Tibial nerve (tissue), 4 donors: ENCODE results near the gene CTNS. TPM values are rescaled to one million over a fixed set of nuclear protein-coding genes. Genes with fewer than 3 reads are reported as not detected.

Experiments
- DNase-seq, 2 donors: peaks; one replicate each; pipeline ENCODE4 v3.0.0-alpha.2; 2019; ENCODE audit warnings: low spot score in 2 of 2
- H3K27ac ChIP-seq, 4 donors: fragments of 200-600 bp; sonication (generic) in 3 of 4; one replicate each; pipeline ENCODE4 v1.5.1; 2017 to 2019; ENCODE audit warnings: mild to moderate bottlenecking in 1 of 4
- H3K27me3 ChIP-seq, 2 donors: fragments of 200-600 bp; sonication (generic) in 1 of 2; one replicate each; pipeline versions ENCODE4 v1.5.1 to v1.6.0; 2017 to 2019
- H3K36me3 ChIP-seq, 3 donors: fragments of 200-600 bp; sonication (generic); one replicate each; pipeline ENCODE4 v1.5.1; 2018 to 2019
- H3K4me1 ChIP-seq, 4 donors: fragments of 200-600 bp; sonication (generic) in 3 of 4; one replicate each; pipeline ENCODE4 v1.5.1; 2017 to 2019
- H3K4me3 ChIP-seq, 4 donors: fragments of 200-600 bp; sonication (generic) in 3 of 4; one replicate each; pipeline ENCODE4 v1.5.1; 2017 to 2019; ENCODE audit warnings: mild to moderate bottlenecking in 1 of 4, moderate library complexity in 1 of 4
- H3K9me3 ChIP-seq, 4 donors: fragments of 200-600 bp; sonication (generic) in 3 of 4; one replicate each; pipeline ENCODE4 v1.5.1; 2017 to 2019
- CTCF ChIP-seq, 5 experiments: fragments of 200-600 bp in 3 of 5; fragments of 450-650 bp in 2 of 5; sonication (generic) in 3 of 5; IDR thresholded peaks; one replicate each; pipeline ENCODE4 v1.5.1; 2016 to 2019; ENCODE audit warnings: antibody characterized with exemption in 5 of 5, mild to moderate bottlenecking in 3 of 5, moderate library complexity in 2 of 5
- EP300 ChIP-seq, 2 donors: sonication (generic); formaldehyde crosslinking; IDR thresholded peaks; one replicate each; pipeline ENCODE4 v1.6.1; 2017; ENCODE audit warnings: antibody characterized with exemption in 2 of 2, mild to moderate bottlenecking in 1 of 2
- POLR2A ChIP-seq, 2 donors: fragments of 450-650 bp; IDR thresholded peaks; one replicate each; pipeline ENCODE4 v1.6.1; 2017; ENCODE audit warnings: antibody characterized with exemption in 2 of 2, mild to moderate bottlenecking in 2 of 2, moderate library complexity in 2 of 2
- WGBS, 2 donors: methylation state at CpG; one replicate each; pipeline ENCODE4 v1.1.5; 2018; 5-methylcytosine and 5-hydroxymethylcytosine counted together
- total RNA-seq, 4 donors: library from RNA; depleted of rRNA; stranded (reverse); fragments of >200 nt; gene quantifications; one replicate each; pipeline ENCODE4 v1.1.0, GENCODE V29; 2016

Gene CTNS
- total RNA-seq, 4 donors from 2014 or later = 42.9 to 62.1 (median 50.6) TPM

GRCh38 chr17:3656353-3656752 lies 19.8 kb downstream of the CTNS start:
- 82 to 84% methylated on average over 13 to 15 of the region's 16 CpGs for WGBS, 2 donors
- TF ChIP-seq EP300 (IDR thresholded peaks at IDR 0.05) (no peak), CTCF (IDR thresholded peaks at IDR 0.05) (no peak), POLR2A (IDR thresholded peaks at IDR 0.05) (no peak)
- Histone ChIP-seq H3K9me3 (no peaks in the 10 kb centered on the region), H3K4me1 (peaks cover 4 to 57% (median 26%) of the 10 kb centered on the region in 4 donors), H3K4me3 (no peak overlapping the region), H3K27me3 (no peaks in the 10 kb centered on the region), H3K27ac (peak overlapping the region in 3 of 4 donors; percentile 54 to 99 (median 97)), H3K36me3 (peaks cover 0 to 24% (median 0%) of the 10 kb centered on the region in 3 donors)
- no peak for DNase-seq

GRCh38 chr17:3656755-3657587 lies 20.4 kb downstream of the CTNS start:
- no peaks in the 10 kb centered on the region for H3K27me3 ChIP-seq
- TF ChIP-seq CTCF (IDR thresholded peaks at IDR 0.05) = no peak
- no peak for TF ChIP-seq POLR2A (IDR thresholded peaks at IDR 0.05)
- TF ChIP-seq EP300 (IDR thresholded peaks at IDR 0.05) = no peak
- H3K4me3 ChIP-seq = no peak overlapping the region
- no peaks in the 10 kb centered on the region for H3K9me3 ChIP-seq
- H3K4me1 ChIP-seq = peaks cover 4 to 63% (median 26%) of the 10 kb centered on the region in 4 donors
- 83 to 87% methylated on average over 16 of the region's 16 CpGs for WGBS, 2 donors
- peak overlapping the region; percentile 1 to 99 (median 76) for H3K27ac ChIP-seq
- DNase-seq = no peak
- peaks cover 0 to 27% (median 0%) of the 10 kb centered on the region in 3 donors for H3K36me3 ChIP-seq

GRCh38 chr17:3657588-3657869 lies 21.0 kb downstream of the CTNS start:
- no peak overlapping the region for H3K4me3 ChIP-seq

GRCh38 chr17:3657874-3658783 lies 21.6 kb downstream of the CTNS start:
- peak overlapping the region; percentile 54 to 99 (median 82) for H3K27ac ChIP-seq
- no peaks in the 10 kb centered on the region for H3K9me3 ChIP-seq
- WGBS, 2 donors = 83 to 85% methylated on average over 36 to 41 of the region's 42 CpGs

More at GRCh38 chr17:3657588-3657869, 21.0 kb downstream of the CTNS start:
- WGBS, 2 donors = 81 to 85% methylated on average over 5 to 6 of the region's 7 CpGs
- peak overlapping the region; percentile 54 to 99 (median 82) for H3K27ac ChIP-seq
- H3K27me3 ChIP-seq = no peaks in the 10 kb centered on the region
- TF ChIP-seq POLR2A (IDR thresholded peaks at IDR 0.05) = no peak
- no peak for TF ChIP-seq EP300 (IDR thresholded peaks at IDR 0.05)
- TF ChIP-seq CTCF (IDR thresholded peaks at IDR 0.05) = no peak
- peaks cover 4 to 67% (median 26%) of the 10 kb centered on the region in 4 donors for H3K4me1 ChIP-seq
- peaks cover 0 to 29% (median 0%) of the 10 kb centered on the region in 3 donors for H3K36me3 ChIP-seq
- no peaks in the 10 kb centered on the region for H3K9me3 ChIP-seq
- DNase-seq = no peak

More at GRCh38 chr17:3657874-3658783, 21.6 kb downstream of the CTNS start:
- TF ChIP-seq CTCF (IDR thresholded peaks at IDR 0.05) (no peak), EP300 (IDR thresholded peaks at IDR 0.05) (peak in 1 of 2 donors; percentile 12)
- DNase-seq = no peak
- no peak overlapping the region for H3K4me3 ChIP-seq
- peaks cover 0 to 35% (median 0%) of the 10 kb centered on the region in 3 donors for H3K36me3 ChIP-seq
- H3K27me3 ChIP-seq = no peaks in the 10 kb centered on the region
- H3K4me1 ChIP-seq = peaks cover 4 to 68% (median 26%) of the 10 kb centered on the region in 4 donors
